Suprapubic skin (tissue), 4 donors: ENCODE measurements around the gene FBXW9. TPM values are rescaled to one million over a fixed set of nuclear protein-coding genes. Genes with fewer than 3 reads are reported as not detected.

Experiments
- DNase-seq, 2 donors: peaks; one replicate each; pipeline ENCODE4 v3.0.0-alpha.2; 2019; ENCODE audit warnings: low spot score in 2 of 2
- H3K27ac ChIP-seq: fragments of 200-600 bp; sonication (generic); one replicate; pipeline ENCODE4 v1.5.1; 2019
- H3K27me3 ChIP-seq: fragments of 200-600 bp; sonication (generic); one replicate; pipeline ENCODE4 v1.5.1; 2019
- H3K36me3 ChIP-seq: fragments of 200-600 bp; sonication (generic); one replicate; pipeline ENCODE4 v1.5.1; 2019
- H3K4me1 ChIP-seq: fragments of 200-600 bp; sonication (generic); one replicate; pipeline ENCODE4 v1.5.1; 2019
- H3K4me3 ChIP-seq: fragments of 200-600 bp; sonication (generic); one replicate; pipeline ENCODE4 v1.5.1; 2019; ENCODE audit warnings: mild to moderate bottlenecking
- H3K9me3 ChIP-seq: fragments of 200-600 bp; sonication (generic); one replicate; pipeline ENCODE4 v1.5.1; 2019
- EP300 ChIP-seq: sonication (generic); formaldehyde crosslinking; IDR thresholded peaks from one replicate; pipeline ENCODE4 v1.6.1; 2017; ENCODE audit warnings: antibody characterized with exemption
- POLR2A ChIP-seq, 2 donors: fragments of 450-650 bp; IDR thresholded peaks; one replicate each; pipeline ENCODE4 v1.6.1; 2017; ENCODE audit warnings: antibody characterized with exemption in 2 of 2, mild to moderate bottlenecking in 2 of 2, moderate library complexity in 2 of 2
- POLR2AphosphoS5 ChIP-seq, 3 donors: sonication (generic); formaldehyde crosslinking; IDR thresholded peaks; one replicate each; pipeline ENCODE4 v1.6.1; 2017; ENCODE audit warnings: antibody characterized with exemption in 3 of 3
- WGBS: methylation state at CpG from one replicate; pipeline ENCODE4 v1.1.5; 2018; 5-methylcytosine and 5-hydroxymethylcytosine counted together
- total RNA-seq, 4 donors: library from RNA; depleted of rRNA; stranded (reverse); fragments of >200 nt; gene quantifications; one replicate each; pipeline ENCODE4 v1.1.0, GENCODE V29; 2016
- TF ChIP-seq, protein P1 (sequence below), 2 donors: fragments of 200-600 bp in 1 of 2; fragments of 450-650 bp in 1 of 2; sonication (generic) in 1 of 2; IDR thresholded peaks; one replicate each; pipeline ENCODE4 v1.5.1; 2016 to 2019; ENCODE audit warnings: antibody characterized with exemption in 2 of 2, mild to moderate bottlenecking in 1 of 2, moderate library complexity in 1 of 2

The FBXW9 gene
- total RNA-seq, 4 donors from 2014 or later: 9.7 to 13.7 (median 12.3) TPM

DNA sequence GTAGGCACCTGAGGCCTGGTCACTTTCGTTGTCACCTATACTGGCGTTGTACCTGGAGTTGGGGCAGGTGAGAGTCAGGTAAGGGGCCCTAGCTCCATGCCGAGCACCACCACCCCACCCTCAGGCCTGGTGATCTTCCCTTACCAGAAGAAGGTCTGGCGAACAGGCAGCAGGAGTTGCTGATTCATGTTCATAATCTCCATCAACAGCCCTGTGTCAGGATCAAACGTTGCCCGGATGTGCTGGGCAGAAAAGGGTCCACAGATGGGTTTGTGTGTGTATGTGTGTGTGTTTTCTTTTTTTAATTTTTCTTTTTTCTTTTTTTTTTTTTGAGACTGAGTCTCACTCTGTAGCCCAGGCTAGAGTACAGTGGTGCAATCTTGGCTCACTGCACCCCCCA, 44.2 kb downstream of the FBXW9 start:
- WGBS: 98% methylated on average over 6 of the region's 6 CpGs
- H3K36me3 ChIP-seq: peaks cover 38% of the 10 kb centered on the region

DNA sequence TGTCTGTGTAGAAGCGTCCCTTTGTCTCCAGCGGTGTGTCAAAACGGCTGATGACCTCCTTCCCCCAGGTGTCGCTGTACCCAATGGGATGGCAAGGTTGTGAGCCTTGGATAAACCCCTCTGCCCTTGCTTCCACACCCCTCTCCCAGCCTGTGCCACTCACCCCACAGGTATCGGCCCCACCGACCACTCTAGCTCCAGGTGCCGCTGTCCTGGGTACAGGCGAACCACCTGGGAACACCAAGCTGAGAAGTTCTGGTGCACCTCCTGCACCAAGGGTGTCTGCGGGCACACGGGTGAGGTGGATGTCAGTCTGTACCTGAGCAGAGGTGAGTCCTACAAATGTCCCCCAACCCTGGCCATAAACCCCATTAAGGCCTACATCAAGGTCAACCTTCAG, 46.5 kb downstream of the FBXW9 start:
- Histone ChIP-seq H3K4me3 (no peak overlapping the region), H3K4me1 (peaks cover 13% of the 10 kb centered on the region), H3K27me3 (no peaks in the 10 kb centered on the region), H3K36me3 (peaks cover 17% of the 10 kb centered on the region), H3K27ac (no peak overlapping the region), H3K9me3 (no peaks in the 10 kb centered on the region)
- no peak for DNase-seq
- 98% methylated on average over 6 of the region's 10 CpGs for WGBS
- no peak for TF ChIP-seq POLR2A (IDR thresholded peaks at IDR 0.05)
- no peak for TF ChIP-seq EP300
- TF ChIP-seq, protein P1, sequence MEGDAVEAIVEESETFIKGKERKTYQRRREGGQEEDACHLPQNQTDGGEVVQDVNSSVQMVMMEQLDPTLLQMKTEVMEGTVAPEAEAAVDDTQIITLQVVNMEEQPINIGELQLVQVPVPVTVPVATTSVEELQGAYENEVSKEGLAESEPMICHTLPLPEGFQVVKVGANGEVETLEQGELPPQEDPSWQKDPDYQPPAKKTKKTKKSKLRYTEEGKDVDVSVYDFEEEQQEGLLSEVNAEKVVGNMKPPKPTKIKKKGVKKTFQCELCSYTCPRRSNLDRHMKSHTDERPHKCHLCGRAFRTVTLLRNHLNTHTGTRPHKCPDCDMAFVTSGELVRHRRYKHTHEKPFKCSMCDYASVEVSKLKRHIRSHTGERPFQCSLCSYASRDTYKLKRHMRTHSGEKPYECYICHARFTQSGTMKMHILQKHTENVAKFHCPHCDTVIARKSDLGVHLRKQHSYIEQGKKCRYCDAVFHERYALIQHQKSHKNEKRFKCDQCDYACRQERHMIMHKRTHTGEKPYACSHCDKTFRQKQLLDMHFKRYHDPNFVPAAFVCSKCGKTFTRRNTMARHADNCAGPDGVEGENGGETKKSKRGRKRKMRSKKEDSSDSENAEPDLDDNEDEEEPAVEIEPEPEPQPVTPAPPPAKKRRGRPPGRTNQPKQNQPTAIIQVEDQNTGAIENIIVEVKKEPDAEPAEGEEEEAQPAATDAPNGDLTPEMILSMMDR (IDR thresholded peaks at IDR 0.05): no peak
- no peak for TF ChIP-seq POLR2AphosphoS5 (IDR thresholded peaks at IDR 0.05)

More for the DNA sequence above, 44.2 kb downstream of the FBXW9 start:
- Histone ChIP-seq H3K4me3 (no peak overlapping the region), H3K9me3 (no peaks in the 10 kb centered on the region), H3K27ac (no peak overlapping the region), H3K4me1 (peaks cover 13% of the 10 kb centered on the region), H3K27me3 (no peaks in the 10 kb centered on the region)
- DNase-seq: no peak
- no peak for TF ChIP-seq POLR2A (IDR thresholded peaks at IDR 0.05)
- TF ChIP-seq EP300: no peak
- no peak for TF ChIP-seq POLR2AphosphoS5 (IDR thresholded peaks at IDR 0.05)
- TF ChIP-seq, protein P1 (IDR thresholded peaks at IDR 0.05): no peak

DNA sequence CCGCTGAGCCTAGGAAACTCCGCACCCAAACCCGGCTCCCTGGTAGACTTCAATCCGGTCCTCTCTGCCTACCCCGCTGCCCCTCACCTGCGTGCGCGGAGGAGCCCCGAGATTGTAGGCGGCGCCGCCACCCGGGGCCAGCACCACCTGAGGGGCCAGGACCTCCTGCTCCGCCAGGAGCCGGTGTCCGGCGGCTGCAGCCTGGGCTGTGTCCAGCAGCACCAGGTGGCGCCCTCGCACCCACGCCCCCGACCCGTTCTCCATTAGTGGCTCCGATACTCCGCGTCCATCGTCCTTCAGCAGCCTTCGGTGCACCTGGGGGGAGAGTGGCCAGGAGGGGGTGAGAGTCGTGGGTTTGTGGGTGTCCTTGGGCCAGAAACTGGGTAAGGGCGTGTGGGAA, 48.3 kb downstream of the FBXW9 start:
- H3K9me3 ChIP-seq: no peaks in the 10 kb centered on the region
- DNase-seq: no peak
- TF ChIP-seq EP300 (no peak), POLR2AphosphoS5 (IDR thresholded peaks at IDR 0.05) (no peak), POLR2A (IDR thresholded peaks at IDR 0.05) (no peak)
- TF ChIP-seq, protein P1 (IDR thresholded peaks at IDR 0.05): no peak
- H3K27me3 ChIP-seq: no peaks in the 10 kb centered on the region
- peaks cover 9% of the 10 kb centered on the region for H3K36me3 ChIP-seq
- peaks cover 13% of the 10 kb centered on the region for H3K4me1 ChIP-seq
- 11% methylated on average over 22 of the region's 29 CpGs for WGBS
- no peak overlapping the region for H3K27ac ChIP-seq
- H3K4me3 ChIP-seq: peak overlapping the region; percentile 22

DNA sequence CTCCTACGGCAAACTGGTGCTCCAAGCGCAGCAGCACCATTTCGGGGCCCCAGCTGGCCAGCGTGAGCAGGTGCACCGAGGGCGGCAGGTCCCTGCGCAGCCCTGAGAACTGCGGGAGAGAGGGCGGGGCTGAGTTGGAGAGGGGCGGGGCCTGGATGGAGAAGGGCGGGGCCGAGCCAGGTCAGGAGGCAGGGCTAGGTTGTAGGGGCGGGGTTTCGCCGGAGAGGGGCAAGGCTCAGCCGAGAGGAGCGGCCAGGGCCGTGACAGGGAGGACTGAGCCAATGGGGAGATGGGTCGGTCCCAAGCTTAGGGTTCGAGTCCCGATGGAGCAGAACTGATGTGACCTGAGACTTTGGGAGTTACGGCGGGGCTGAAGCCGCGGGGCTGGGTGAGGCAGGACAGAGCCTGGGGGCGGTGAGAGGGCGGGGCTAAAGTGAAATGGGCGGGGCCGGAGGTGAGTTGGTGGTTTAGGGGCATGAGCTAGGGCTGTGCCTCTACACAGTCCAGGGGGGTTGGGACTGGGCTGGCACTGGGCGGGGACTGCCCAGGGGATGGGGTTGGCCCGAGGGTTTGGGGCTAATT, 48.9 kb downstream of the FBXW9 start:
- no peak for DNase-seq
- no peak overlapping the region for H3K27ac ChIP-seq
- peaks cover 13% of the 10 kb centered on the region for H3K4me1 ChIP-seq
- H3K9me3 ChIP-seq: no peaks in the 10 kb centered on the region
- 16% methylated on average over 20 of the region's 31 CpGs for WGBS
- H3K27me3 ChIP-seq: no peaks in the 10 kb centered on the region
- TF ChIP-seq EP300: no peak
- TF ChIP-seq, protein P1 (IDR thresholded peaks at IDR 0.05): no peak
- no peak for TF ChIP-seq POLR2A (IDR thresholded peaks at IDR 0.05)
- TF ChIP-seq POLR2AphosphoS5 (IDR thresholded peaks at IDR 0.05): no peak
- H3K4me3 ChIP-seq: peak overlapping the region; percentile 22
- peaks cover 9% of the 10 kb centered on the region for H3K36me3 ChIP-seq

DNA sequence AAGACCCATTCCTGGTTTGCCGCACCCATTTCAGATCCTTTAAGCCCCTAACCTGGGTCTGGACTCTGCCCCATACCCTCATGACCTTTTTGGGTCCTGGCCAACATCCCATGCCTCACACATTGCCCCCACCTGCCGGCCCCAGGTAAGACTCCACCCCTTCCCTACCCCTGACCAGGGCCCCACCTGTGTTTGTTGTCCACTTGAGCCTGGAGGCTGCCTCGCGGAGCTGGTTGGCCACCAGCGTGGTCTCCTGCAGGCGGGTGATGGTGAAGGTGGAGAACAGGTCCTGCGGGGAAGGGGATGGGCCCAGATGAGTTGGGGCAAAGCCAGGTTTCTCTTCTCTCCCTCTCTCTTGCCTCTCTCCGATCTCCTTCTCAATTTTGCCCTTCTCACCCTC, 49.4 kb downstream of the FBXW9 start:
- DNase-seq: no peak
- Histone ChIP-seq H3K9me3 (no peaks in the 10 kb centered on the region), H3K4me1 (peaks cover 13% of the 10 kb centered on the region), H3K27me3 (no peaks in the 10 kb centered on the region), H3K4me3 (no peak overlapping the region), H3K27ac (no peak overlapping the region), H3K36me3 (peaks cover 6% of the 10 kb centered on the region)
- WGBS: 76% methylated on average over 8 of the region's 8 CpGs
- TF ChIP-seq, protein P1 (IDR thresholded peaks at IDR 0.05): no peak
- TF ChIP-seq POLR2A (IDR thresholded peaks at IDR 0.05): no peak
- no peak for TF ChIP-seq POLR2AphosphoS5 (IDR thresholded peaks at IDR 0.05)
- TF ChIP-seq EP300: no peak
